CD4-positive, alpha-beta T cell treated with Interleukin-6 for 4 hours (primary cell): Measurements from ENCODE around the gene HLA-DQB1.
"Not testable (repeated sequence)": the region's sequence is repeated elsewhere in the genome, so short reads cannot be mapped to it uniquely, and the experiment has no call there.

Experiments used
- DNase-seq: peaks from one replicate; pipeline ENCODE4 v3.0.0-alpha.2; 2020; ENCODE audit warnings: mixed read lengths

Gene HLA-DQB1

GRCh38 chr6:32659856-32660595 lies 6.4 kb downstream of the HLA-DQB1 start:
- no peak for DNase-seq

- no peak for DNase-seq
Measured at GRCh38 chr6:32658268-32658897, 8.1 kb downstream of the HLA-DQB1 start.

GRCh38 chr6:32657819-32658218 lies 8.6 kb downstream of the HLA-DQB1 start:
- not testable (repeated sequence) for DNase-seq

GRCh38 chr6:32657329-32657728 lies 9.1 kb downstream of the HLA-DQB1 start:
- DNase-seq = not testable (repeated sequence)

GRCh38 chr6:32655203-32655710 lies 11.2 kb downstream of the HLA-DQB1 start:
- no peak for DNase-seq

- DNase-seq = no peak
Measured at GRCh38 chr6:32645047-32645703, 21.3 kb downstream of the HLA-DQB1 start.

- no peak for DNase-seq
Measured at GRCh38 chr6:32643904-32644303, 22.6 kb downstream of the HLA-DQB1 start.

- no peak for DNase-seq
Measured at GRCh38 chr6:32642720-32643106, 23.7 kb downstream of the HLA-DQB1 start.

GRCh38 chr6:32641785-32642719 lies 24.4 kb downstream of the HLA-DQB1 start:
- not testable (repeated sequence) for DNase-seq

GRCh38 chr6:32641122-32641521 lies 25.3 kb downstream of the HLA-DQB1 start:
- no peak for DNase-seq

- DNase-seq = no peak
Measured at GRCh38 chr6:32639440-32640394, 26.7 kb downstream of the HLA-DQB1 start.

GRCh38 chr6:32638532-32639219 lies 27.8 kb downstream of the HLA-DQB1 start:
- no peak for DNase-seq

GRCh38 chr6:32637883-32638282 lies 28.6 kb downstream of the HLA-DQB1 start:
- no peak for DNase-seq

GRCh38 chr6:32637219-32637880 lies 29.1 kb downstream of the HLA-DQB1 start, which contains the start of gene HLA-DQA1:
Gene HLA-DQA1 (plus strand): TSS chr6:32637406. CDS start chr6:32637459, 53 bp downstream.
- no peak for DNase-seq

GRCh38 chr6:32635526-32636123 lies 30.8 kb downstream of the HLA-DQB1 start:
- no peak for DNase-seq

GRCh38 chr6:32629793-32630192 lies 36.7 kb downstream of the HLA-DQB1 start:
- DNase-seq = not testable (repeated sequence)

GRCh38 chr6:32627831-32628230 lies 38.6 kb downstream of the HLA-DQB1 start:
- DNase-seq = peak; percentile 30

GRCh38 chr6:32627249-32627648 lies 39.2 kb downstream of the HLA-DQB1 start:
- DNase-seq = no peak

GRCh38 chr6:32625137-32625536 lies 41.3 kb downstream of the HLA-DQB1 start:
- no peak for DNase-seq

- no peak for DNase-seq
Measured at GRCh38 chr6:32624565-32624964, 41.9 kb downstream of the HLA-DQB1 start.
